HG03571 (cell line): ENCODE measurements around the gene ZMAT3.
"Not testable (repeated sequence)": the region's sequence is repeated elsewhere in the genome, so short reads cannot be mapped to it uniquely, and the experiment has no call there.

Source experiments
- ATAC-seq: cut with Tn5 transposase; IDR thresholded peaks from one replicate; pipeline ENCODE4 v1.9.1; 2021; ENCODE audit not compliant: unreplicated experiment

Gene ZMAT3, protein sequence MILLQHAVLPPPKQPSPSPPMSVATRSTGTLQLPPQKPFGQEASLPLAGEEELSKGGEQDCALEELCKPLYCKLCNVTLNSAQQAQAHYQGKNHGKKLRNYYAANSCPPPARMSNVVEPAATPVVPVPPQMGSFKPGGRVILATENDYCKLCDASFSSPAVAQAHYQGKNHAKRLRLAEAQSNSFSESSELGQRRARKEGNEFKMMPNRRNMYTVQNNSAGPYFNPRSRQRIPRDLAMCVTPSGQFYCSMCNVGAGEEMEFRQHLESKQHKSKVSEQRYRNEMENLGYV

DNA sequence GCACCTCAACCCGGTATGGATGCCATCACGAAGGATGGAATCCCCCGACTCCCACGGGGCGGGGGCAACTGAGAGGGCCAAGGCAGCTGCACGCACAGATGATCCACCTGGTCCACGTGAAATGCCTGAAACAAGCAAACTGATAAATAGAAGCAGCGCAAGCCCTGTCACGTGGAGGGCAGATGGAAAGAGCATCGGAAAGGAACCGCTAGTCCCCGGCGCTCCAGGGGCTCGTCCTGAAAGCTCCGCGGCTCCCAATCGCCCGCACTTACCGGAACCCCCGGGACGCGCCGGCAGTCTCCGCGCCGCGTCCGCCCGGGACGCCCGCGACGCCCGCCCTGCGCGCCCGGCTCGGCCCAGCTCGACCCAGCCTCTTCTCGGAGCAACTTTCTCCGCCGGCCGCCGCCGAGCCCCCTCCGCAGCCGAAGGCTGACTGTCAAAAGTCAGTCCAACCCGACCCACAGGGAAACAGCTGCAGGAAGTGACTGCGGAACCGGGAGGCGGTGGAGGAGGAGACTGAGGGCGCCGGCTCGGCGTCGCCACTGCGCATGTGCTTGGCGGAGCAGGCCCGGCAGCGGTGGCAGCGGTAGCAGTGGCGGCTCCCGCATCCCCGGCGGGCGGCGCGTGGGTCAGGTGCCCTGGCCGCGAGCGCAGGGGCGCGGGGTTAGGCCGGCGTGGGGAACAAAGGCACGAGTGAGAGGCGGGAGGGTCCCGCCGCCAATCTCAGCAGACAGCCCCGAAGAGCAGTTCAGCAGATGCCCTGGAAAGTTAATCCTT is at the start of gene ZMAT3:
Gene ZMAT3 (minus strand): TSS at position 487 of the 777 bp plus-strand sequence. CDS start 4,057 bp downstream, outside the sequence.
- peak; percentile 64 for ATAC-seq

DNA sequence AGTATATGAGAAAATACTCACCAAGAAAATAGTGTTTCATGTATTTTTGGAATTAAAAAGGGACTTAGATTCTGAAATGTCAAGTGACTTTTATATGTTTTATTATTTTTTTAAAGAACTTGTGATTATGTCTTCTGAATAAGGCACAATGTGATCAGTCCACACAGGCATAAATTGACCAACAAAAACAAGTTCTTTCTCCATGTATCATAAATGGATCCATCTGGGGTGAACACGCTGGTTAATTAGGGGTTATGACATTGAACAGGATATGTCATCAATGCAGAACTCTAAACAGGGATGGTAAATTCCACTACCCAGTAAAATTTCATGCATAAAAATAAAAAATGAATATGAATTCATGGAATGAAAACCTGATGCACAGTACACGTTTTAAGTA is 45.2 kb upstream of the ZMAT3 start:
- no peak for ATAC-seq

DNA sequence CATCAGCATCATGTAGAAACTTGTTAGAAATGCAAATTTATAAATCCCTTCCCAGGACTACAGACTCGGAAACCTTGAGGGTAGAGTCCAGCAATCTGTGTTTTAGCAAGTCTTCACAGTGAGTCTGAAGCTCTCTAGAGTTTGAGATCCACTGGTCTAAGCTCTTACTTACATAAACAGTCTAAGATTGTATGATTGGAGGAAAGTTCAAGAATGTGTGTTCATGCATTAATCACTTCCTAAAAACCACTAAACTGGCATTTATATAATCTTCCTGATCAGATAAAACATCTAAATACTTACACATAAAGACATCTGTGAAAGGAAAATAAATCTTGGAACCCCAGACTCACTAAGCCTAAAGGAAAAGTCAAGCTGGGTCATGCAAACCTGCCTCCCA is 43.8 kb upstream of the ZMAT3 start:
- ATAC-seq: not testable (repeated sequence)

DNA sequence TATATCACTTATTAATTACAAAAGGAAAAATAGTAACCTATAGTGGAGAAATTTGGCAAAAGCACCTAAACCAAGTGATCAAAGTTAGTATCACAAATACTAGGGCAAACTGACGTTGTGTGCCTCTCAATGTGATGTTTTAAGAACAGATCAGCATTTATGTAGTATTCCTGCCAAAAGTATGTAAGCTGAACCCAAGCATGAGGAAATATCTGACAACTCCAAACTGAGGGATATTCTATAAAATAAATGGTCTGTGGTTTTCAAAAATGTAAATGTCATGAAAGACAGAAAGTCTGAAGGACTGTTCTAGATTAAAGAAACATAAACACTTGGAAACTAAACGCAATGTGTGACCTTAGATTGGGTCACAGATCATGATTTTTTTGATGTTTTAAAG is 42.3 kb upstream of the ZMAT3 start:
- ATAC-seq: no peak

DNA sequence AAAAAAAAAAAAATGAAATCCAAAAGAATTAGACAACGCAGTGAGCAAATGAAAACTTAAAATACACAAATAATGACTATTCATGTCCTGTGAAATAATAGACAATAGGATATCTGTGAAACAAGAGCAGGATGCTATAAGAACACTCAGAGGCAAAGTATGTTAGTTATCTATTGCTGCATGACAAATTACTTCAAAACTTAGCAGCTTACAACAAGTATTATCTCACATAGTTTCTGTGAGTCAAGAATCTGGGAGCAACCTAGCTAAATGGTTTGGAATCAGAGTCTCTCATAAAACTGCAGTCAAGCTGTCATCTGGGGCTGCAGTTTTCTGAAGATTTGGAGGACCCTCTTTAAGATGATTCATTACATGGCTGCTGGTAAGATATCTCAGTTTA is 36.5 kb upstream of the ZMAT3 start:
- ATAC-seq: no peak

DNA sequence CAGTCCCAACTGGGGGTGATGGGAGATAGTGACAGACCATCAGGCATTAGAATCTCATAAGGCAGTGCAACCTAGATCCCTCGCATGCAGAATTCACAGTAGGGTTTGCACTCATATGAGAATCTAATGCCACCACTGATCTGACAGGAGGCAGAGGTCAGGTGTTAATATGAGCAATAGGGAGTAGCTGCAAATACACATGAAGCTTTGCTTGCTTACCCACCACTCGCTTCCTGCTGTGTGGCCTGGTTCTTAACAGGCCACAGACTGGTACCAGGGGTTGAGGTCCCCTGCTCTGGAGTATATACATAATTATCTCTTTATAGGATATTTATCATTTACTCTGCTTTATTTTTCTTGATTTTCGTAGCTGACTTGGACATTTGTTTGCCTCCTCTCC is 36.0 kb upstream of the ZMAT3 start:
- no peak for ATAC-seq

DNA sequence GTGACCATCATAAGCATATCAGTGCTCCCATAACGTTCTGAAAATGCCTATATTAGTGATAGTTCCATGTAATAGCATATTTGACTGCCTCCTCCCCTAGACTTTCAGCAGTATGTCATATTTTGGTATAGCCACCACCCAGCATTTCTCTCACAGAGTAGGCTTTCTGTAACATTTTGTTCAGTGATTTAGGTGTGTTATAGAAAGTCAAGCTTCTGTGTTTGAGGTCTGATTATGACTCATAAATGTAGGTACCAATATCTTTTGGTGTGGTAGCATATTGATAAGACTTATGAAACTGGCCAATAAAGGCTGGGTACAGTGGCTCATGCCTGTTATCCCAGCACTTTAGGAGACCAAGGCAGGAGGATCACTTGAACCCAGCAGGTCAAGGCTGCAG is 34.3 kb upstream of the ZMAT3 start:
- ATAC-seq: no peak

DNA sequence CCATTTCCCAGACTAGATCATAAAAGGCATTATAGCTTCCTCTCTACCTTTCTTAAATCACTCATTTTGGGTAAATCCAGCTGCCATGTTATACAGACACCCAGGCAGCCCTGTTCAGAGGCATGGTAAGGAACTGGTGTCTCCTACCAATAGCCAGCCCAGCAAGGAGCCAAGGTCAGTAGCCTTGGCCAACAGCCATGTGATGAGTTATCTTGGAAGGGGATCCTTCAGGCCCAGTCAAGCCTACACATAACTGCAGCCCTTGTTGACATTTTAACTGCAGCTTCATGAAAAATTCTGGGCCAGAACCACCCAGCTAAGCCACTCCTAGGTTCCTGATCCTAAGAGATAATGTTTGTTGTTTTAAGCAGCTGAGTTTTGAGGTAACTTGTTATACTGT is 29.0 kb upstream of the ZMAT3 start:
- ATAC-seq: no peak

DNA sequence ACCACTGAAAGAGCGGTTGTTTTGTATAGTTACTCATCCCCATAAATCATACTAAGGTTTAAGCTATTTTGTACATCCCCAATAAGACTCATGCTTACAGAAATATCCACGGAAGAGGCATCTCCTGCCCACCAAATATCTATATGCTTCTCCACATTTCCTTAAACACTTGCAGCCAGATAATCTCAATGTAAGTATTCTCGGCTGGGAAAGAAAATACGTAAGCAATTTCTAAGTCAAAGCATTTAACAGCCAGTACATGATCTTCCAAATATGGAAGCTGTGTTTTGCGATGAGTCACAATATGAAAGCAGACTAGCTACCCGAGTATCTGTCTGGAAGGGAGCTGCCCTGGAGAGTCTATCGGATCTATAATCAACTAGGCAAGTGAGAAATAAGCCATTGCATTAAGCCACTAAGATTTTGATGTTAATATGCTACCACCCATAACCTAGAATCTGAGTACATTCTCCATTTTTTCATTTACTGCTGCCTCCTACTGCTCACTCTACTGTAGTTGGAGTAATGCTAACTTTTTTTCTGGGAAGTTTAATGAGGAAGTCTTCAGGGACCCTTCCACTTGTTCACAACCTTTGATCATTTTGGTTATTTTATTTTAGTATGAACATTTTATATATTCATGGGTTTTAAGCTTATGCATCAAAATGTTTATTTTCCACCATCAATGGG is 26.9 kb upstream of the ZMAT3 start:
- no peak for ATAC-seq

DNA sequence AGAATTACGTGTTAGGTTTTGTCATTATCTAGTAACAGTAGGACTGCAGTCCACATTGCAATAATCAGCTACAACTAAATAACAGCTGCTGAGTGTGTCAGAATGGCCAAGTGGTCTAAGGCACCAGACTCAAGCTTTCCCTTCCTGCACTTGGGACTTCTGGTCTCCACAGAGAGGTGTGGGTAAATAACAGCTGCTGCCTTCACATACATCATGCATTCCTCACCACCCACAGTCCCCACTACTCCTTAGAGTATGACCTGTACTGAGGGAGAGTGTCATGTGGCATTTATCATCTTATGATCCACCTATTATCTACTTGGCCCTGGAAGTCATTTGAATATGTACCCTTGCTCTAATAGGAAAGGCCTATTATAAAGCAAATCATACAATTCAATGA is 22.2 kb upstream of the ZMAT3 start:
- ATAC-seq: no peak

DNA sequence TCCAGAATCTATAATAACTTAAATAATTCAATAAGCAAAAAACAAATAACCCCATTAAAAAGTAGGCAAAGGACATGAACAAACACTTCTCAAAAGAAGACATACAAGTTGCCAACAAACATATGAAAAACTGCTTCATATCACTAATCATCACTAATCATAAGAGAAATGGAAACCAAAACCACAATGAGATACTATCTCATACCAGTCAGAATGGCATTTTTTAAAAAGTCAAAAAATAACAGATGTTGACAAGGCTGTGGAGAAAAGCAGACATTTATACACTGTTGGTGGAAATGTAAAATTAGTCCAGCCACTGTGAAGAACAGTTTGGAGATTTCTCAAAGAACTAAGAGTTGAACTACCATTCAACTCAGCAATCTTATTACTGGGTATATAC is 19.5 kb upstream of the ZMAT3 start:
- ATAC-seq: no peak

DNA sequence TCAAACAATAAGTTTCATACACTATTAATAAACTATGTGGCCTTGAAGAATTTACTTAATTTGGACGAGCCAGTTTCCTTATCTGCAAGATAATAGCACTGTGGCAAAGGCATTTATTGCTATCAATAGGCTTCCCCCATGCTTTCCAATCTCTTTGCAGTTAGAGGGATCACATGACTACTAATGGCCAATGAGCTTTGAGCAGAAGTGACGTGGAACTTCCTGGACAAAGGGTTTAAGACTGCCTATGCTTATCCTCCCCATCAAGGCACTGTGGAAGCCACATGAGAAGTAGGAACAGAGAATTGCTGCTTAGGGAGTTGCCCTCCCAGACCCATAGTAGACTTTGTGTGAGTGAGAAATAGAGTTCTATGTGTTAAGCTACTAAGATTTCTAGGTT is 16.7 kb upstream of the ZMAT3 start:
- ATAC-seq: no peak

DNA sequence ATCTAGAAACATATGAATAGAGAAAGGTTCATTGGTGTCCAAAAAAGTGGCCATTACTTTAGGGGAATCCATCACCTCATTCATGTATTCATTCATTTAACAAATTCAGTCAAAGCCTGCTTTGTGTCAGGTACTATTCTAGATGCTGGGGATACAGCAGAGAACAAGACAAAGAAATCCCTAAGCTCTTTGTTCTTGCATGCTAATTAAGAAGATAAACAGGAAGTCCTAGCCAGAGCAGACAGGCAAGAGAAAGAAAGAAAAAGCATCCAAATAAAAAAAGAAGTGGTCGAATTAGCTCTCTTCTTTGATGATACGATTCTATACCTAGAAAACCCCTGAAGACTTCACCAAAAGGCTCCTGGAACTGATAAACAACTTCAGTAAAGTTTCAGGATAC is 12.4 kb upstream of the ZMAT3 start:
- ATAC-seq: no peak

DNA sequence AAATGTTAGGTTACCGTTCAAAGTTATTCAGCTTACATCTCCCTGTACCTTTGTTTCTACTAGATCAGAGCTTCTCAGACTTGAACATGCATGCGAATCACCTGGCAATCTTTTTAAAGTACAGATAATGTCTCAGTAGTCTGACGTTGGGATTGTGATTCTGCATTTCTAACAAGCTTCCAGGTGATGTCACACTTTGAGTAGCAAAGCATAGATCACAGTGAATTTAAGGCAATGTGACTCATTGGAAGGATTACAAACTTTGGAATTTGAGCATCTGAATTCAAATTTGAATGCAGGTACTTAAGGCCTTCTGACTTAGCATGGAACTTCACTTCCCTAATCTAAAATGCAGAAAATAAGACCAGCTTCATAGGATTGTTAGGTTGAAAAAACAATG is 10.8 kb upstream of the ZMAT3 start:
- ATAC-seq: no peak

DNA sequence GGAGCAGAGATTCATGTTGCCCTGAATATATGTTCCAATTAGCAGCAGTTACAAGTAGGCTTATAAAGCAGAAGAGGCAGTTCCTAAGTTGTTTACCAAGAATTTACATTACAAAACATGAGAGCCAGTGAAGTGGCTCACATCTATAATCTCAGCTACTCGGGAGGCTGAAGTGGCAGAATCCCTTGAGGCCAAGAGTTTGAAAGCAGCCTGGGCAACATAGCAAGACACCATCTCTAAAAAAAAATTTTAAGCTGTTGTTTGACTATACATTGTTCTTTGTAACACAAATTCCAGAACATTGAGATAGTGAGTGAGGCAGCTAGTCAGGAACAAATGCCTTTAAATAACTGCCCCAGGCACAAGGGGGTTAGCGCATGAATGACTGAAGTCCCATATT is 10.3 kb upstream of the ZMAT3 start:
- no peak for ATAC-seq

DNA sequence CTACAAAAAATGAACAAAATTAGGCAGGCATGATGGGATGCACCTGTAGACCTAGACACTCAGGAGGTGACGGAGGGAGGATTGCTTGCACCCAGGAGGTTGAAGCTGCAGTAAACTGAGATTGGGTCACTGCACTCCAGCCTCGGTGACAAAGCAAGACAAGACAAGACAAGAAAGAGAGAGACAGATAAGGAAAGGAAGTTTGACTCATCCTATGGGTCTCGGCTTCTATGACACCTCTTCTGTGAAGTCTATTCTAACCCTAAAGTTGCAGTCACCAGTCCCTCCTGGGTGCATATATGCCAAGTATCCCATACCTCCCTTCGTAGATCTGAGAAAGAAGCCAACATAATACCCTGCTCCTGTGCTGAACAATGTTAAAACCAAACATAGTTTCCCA is 7.9 kb upstream of the ZMAT3 start:
- no peak for ATAC-seq

DNA sequence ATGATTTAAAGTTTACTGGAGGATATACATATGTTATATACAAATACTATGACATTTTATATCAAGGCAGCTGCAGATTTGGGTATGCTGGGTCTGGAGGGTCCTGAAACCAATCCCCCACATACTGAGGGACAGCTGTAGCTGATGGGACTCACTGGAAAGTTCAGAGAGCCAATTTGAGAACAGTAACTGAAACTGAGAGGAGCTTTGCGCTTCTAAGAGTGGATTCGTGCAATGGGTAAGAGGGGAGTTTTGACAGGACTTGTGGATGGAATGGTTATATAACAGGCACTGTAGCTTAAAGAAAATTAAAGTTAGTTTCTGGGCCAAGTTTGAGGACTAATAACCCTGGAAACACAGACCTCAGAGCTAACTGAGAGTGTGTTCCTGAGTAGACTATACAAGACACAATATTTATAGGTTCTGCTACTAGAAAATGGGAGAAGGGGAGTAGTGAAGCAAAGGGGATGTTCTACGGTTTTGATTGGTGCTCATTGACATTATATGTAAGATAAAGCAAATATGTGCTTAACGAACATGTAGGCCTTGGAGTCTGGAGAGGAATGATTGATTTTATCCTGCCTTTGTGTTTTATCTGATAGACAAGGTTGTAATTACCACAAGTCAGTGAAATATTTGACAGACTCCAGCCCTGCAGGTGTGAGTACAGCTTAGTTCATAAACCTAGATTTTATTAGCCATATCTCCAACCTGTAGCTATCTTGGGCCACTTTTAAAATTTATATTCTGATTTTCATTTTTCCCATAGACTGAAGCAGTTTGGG is 4.8 kb upstream of the ZMAT3 start:
- ATAC-seq: peak; percentile 29

DNA sequence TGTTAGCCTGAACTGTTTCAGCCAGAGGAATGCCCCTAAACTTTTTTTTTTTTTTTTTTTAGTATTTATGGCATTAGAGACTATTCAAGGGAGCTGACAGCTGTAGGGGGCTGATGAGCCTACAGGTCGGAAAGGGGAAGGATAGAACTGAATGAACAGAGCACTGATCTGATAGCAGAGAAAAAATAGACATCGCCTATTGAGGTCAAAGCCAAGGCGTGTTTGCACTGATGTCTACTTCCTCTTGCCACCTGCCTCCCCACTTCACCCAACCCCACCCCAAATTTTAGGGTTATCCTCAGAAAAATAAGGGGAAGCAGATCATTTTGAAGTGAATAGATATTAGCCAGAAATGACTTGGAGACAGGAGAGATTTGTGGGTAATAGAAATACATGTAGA is 3.0 kb upstream of the ZMAT3 start:
- no peak for ATAC-seq

DNA sequence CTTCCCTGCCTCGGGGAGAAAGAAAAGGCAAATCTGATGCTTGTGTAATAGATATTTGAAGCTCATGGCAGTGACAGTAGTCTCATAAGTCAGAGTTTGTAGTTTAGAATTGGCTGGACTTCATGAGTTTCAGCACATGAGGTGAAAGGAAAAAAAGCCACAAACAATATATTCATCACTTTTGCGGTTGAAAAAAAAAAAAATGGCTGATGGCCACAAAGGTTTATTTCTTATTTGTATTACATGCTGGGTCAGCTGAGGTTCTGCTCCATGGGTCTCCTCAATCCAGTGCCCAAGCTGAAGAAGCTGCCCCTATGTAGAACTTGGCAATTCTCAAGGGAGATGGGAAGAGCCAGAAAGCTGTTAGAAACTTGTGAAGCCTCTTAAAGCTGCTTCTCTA is 2.2 kb upstream of the ZMAT3 start:
- no peak for ATAC-seq

DNA sequence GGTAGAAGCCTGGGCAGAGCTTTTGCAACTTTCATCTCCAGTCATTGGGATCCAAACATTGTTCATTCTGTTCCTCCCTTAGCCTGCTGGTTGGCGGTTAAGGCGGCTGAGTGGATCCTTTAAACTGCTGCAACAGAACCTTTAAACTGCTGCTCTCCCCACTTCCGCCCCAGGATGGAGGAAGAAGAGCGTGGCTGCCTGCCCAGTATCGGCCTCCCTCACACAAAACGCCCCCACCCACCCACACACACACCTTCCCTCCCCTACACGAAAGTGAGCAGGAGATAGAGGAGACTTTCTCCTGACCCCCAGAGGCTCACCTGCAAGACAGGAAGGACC is 460 bp upstream of the ZMAT3 start:
- ATAC-seq: peak; percentile 37

DNA sequence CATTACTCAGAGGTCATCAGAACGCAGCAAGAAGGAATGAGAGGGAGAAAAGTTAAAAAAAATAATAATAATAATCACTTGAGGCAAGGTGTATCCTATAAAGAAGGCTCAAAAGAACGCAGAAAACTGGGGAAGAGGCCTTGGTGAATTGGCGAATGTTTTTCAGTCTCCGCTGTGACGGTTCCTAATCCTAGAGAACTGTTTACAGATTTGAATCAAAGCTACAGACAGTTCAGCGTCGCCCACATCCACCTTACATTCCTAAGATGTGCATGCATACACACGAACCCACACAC is 634 bp downstream of the ZMAT3 start:
- no peak for ATAC-seq
